K562 (cell line): ENCODE results near the gene RABIF. TPM values are rescaled to one million over a fixed set of nuclear protein-coding genes. Genes with fewer than 3 reads are reported as not detected.

ENCODE experiments used
- KLF16 ChIP-seq: IDR thresholded peaks from 2 replicates; pipeline ENCODE4 v1.6.1; 2016; ENCODE audit warnings: antibody characterized with exemption
- LCOR ChIP-seq: sonication (generic); formaldehyde crosslinking; IDR thresholded peaks from 2 replicates; pipeline ENCODE4 v1.8.0; 2022; ENCODE audit warnings: mild to moderate bottlenecking, missing genetic modification reagents
- MNT ChIP-seq, 2 experiments: fragments of 450-650 bp; conservative IDR thresholded peaks; 2 replicates each; pipeline ENCODE4 v1.6.1; 2017; ENCODE audit warnings: mild to moderate bottlenecking in 2 of 2, moderate library complexity in 2 of 2
- MXD1 ChIP-seq: fragments of 250-450 bp; sonication (Bioruptor Pico); IDR thresholded peaks from 2 replicates; pipeline ENCODE4 v1.8.0; 2021; ENCODE audit warnings: borderline replicate concordance, mild to moderate bottlenecking, moderate library complexity; ENCODE audit not compliant: poor library complexity, severe bottlenecking
- SRSF7 ChIP-seq: fragments of 200-400 bp; formaldehyde crosslinking; optimal IDR thresholded peaks from 2 replicates; pipeline ENCODE3; 2017; ENCODE audit warnings: mild to moderate bottlenecking, low read depth, low read length
- ZNF584 ChIP-seq: fragments of 200-800 bp; sonication (Bioruptor generic); IDR thresholded peaks from 2 replicates; pipeline ENCODE4 v1.6.1; 2016; ENCODE audit warnings: low read depth, mild to moderate bottlenecking, missing genetic modification characterization, missing compliant biosample characterization
- ZNF740 ChIP-seq, 3 experiments: fragments of 200-800 bp in 1 of 3; sonication (Bioruptor generic) in 1 of 3; sonication (generic) in 1 of 3; formaldehyde crosslinking in 1 of 3; IDR thresholded peaks; 2 replicates each; pipeline versions ENCODE4 v1.6.1 to v1.8.0; 2016 to 2022; ENCODE audit warnings: mild to moderate bottlenecking in 2 of 3, missing compliant biosample characterization in 2 of 3, missing genetic modification characterization in 2 of 3, missing genetic modification reagents in 1 of 3
- polyA plus RNA-seq, 8 experiments: library from polyadenylated mRNA; depleted of rRNA in 4 of 8; stranded (reverse) in 5 of 8; unstranded in 3 of 8; fragments of >200 nt; fragmentation: Nextera tagmentation in 2 of 8; fragmentation: Illumina TruSeq in 1 of 8; extraction: Ambion mirVana in 2 of 8; extraction: Trizol in 1 of 8; gene quantifications; 2 replicates each; pipeline versions ENCODE4 v1.2.1 to v1.2.3, GENCODE V29; 2011 to 2014; ENCODE audit warnings: inconsistent platforms in 1 of 8, missing spikeins in 1 of 8
- total RNA-seq, 7 experiments: library from RNA; depleted of rRNA in 6 of 7; stranded (reverse); fragments of >200 nt in 6 of 7; fragmentation: Illumina TruSeq in 2 of 7; extraction: Trizol in 2 of 7; gene quantifications; 2 replicates each; pipeline versions ENCODE4 v1.2.1 to v1.2.3, GENCODE V29; 2011 to 2021; ENCODE audit warnings: low replicate concordance in 1 of 7
- TF ChIP-seq, protein P1 (sequence below): sonication (generic); formaldehyde crosslinking; IDR thresholded peaks from 2 replicates; pipeline ENCODE4 v1.8.1; 2023; ENCODE audit warnings: mild to moderate bottlenecking, missing genetic modification reagents

Gene RABIF
- total and polyA plus RNA-seq, 9 of the 15 experiments (the other 6 are each of a cell fraction or from before 2014, with no cell fraction given) = 7.4 to 20.1 (median 11.0) TPM

DNA sequence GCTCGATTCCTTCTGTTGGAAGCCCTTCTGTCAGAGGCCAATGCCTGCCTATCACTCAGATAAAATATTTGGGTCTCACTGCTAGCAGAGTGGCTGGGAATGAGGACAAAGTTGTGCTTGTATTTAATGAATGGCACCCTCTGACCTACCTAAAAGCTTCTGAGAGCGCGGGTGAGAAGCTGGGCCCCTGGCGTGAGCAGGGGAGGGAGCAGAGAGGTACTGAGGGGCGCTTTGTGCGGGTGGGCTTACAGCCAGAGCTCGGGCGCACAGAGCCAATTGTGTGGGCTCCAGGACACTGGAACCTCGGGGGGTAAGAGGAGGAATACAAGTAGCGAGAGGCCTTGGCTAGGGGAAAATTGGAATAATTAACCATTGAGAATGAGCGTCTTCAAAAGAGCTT, 45.9 kb downstream of the RABIF start (continued):
- TF ChIP-seq MXD1 (CRISPR knock-in tag) (no peak), SRSF7 (no peak), LCOR (CRISPR knock-in tag) (no peak), ZNF740 (CRISPR knock-in tag; IDR thresholded peaks at IDR 0.05) (no peak), ZNF740 (tag; IDR thresholded peaks at IDR 0.05) (no peak), MNT (conservative IDR thresholded peaks at IDR 0.05) (no peak), KLF16 (no peak), ZNF584 (CRISPR knock-in tag) (no peak)
- TF ChIP-seq, protein P1, sequence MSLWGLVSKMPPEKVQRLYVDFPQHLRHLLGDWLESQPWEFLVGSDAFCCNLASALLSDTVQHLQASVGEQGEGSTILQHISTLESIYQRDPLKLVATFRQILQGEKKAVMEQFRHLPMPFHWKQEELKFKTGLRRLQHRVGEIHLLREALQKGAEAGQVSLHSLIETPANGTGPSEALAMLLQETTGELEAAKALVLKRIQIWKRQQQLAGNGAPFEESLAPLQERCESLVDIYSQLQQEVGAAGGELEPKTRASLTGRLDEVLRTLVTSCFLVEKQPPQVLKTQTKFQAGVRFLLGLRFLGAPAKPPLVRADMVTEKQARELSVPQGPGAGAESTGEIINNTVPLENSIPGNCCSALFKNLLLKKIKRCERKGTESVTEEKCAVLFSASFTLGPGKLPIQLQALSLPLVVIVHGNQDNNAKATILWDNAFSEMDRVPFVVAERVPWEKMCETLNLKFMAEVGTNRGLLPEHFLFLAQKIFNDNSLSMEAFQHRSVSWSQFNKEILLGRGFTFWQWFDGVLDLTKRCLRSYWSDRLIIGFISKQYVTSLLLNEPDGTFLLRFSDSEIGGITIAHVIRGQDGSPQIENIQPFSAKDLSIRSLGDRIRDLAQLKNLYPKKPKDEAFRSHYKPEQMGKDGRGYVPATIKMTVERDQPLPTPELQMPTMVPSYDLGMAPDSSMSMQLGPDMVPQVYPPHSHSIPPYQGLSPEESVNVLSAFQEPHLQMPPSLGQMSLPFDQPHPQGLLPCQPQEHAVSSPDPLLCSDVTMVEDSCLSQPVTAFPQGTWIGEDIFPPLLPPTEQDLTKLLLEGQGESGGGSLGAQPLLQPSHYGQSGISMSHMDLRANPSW (CRISPR knock-in tag) = no peak
